Endothelial cell of umbilical vein (primary cell): ENCODE measurements around the gene SHC4.

ENCODE experiments used
- CTCF ChIP-seq, 2 donors: IDR thresholded peaks; 1 replicate in 1 of 2; 2 replicates in 1 of 2; pipeline ENCODE4 v1.5.1; 2011; ENCODE audit warnings: low read length in 2 of 2, mild to moderate bottlenecking in 2 of 2, moderate library complexity in 2 of 2, control low read depth in 1 of 2, inconsistent platforms in 1 of 2, low read depth in 1 of 2; ENCODE audit not compliant: insufficient read depth in 1 of 2; ENCODE audit errors: extremely low read depth in 1 of 2
- EZH2 ChIP-seq: IDR thresholded peaks from 2 replicates; pipeline ENCODE4 v1.6.1; 2012; ENCODE audit warnings: borderline replicate concordance, low read depth, mild to moderate bottlenecking, moderate library complexity, low read length, inconsistent platforms; ENCODE audit not compliant: severe bottlenecking
- GATA2 ChIP-seq: IDR thresholded peaks from 2 replicates; pipeline ENCODE4 v1.7.0; 2011; ENCODE audit warnings: low read depth, mild to moderate bottlenecking, moderate library complexity, mixed read lengths, low read length; ENCODE audit not compliant: insufficient read length, insufficient read depth
- MYC ChIP-seq: IDR thresholded peaks from one replicate; pipeline ENCODE4 v1.6.1; 2011; ENCODE audit warnings: mild to moderate bottlenecking, low read depth, low read length
- POLR2A ChIP-seq: IDR thresholded peaks from 2 replicates; pipeline ENCODE4 v1.6.1; 2012; ENCODE audit warnings: low read depth, mild to moderate bottlenecking, control low read depth, low read length
- POLR2AphosphoS5 ChIP-seq: IDR thresholded peaks from 2 replicates; pipeline ENCODE4 v1.6.1; 2012; ENCODE audit warnings: low read depth, mild to moderate bottlenecking, control low read depth, low read length, moderate library complexity; ENCODE audit not compliant: insufficient read depth

DNA sequence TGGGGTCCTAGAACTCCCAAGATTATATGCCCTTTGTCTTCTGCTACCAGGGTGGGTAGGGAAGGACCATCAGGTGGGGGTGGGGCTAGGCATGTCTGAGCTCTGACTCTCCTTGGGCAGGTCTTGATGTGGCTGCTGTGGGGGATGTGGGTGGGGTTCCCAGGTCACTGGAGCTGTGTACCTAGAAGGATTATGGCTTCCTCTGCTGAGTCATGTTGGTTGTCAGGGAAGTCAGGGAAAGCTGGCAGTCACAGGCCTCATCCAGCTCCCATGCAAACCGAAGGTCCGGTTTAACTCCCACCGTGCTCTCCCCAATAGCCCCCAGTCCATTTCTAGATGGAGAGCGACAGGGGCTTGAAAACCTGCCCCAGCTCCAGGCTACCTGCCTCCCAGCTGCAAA, 50.6 kb downstream of the SHC4 start:
- TF ChIP-seq CTCF (IDR thresholded peaks at IDR 0.05; ENCODE audit: extremely low read depth in 1 of 2, insufficient read depth in 1 of 2, low read depth in 1 of 2, low read length in 2 of 2): no peak
- no peak for TF ChIP-seq POLR2A
- TF ChIP-seq EZH2: no peak
- no peak for TF ChIP-seq GATA2
- no peak for TF ChIP-seq POLR2AphosphoS5
- no peak for TF ChIP-seq MYC
